Panc1 (cell line): ENCODE data around the gene TMEM238L.

Source experiments
- CTCF ChIP-seq: fragments of 450-650 bp; IDR thresholded peaks from 2 replicates; pipeline ENCODE4 v1.5.1; 2017; ENCODE audit warnings: mild to moderate bottlenecking
- POLR2AphosphoS5 ChIP-seq: IDR thresholded peaks from 2 replicates; pipeline ENCODE4 v1.6.1; 2012; ENCODE audit warnings: mild to moderate bottlenecking, low read depth, low read length, moderate library complexity
- REST ChIP-seq, 2 experiments: IDR thresholded peaks; 2 replicates each; pipeline ENCODE4 v1.6.1; 2011 to 2012; ENCODE audit warnings: low read depth in 2 of 2, control low read depth in 1 of 2, low read length in 1 of 2, mild to moderate bottlenecking in 1 of 2, moderate library complexity in 1 of 2; ENCODE audit not compliant: insufficient read depth in 1 of 2
- SIN3A ChIP-seq: IDR thresholded peaks from 2 replicates; pipeline ENCODE4 v1.6.1; 2012; ENCODE audit warnings: low read depth, mild to moderate bottlenecking, low read length, moderate library complexity, borderline replicate concordance; ENCODE audit not compliant: insufficient read depth

GRCh38 chr17:10771148-10771547 is 32.8 kb downstream of the TMEM238L start:
- TF ChIP-seq CTCF = no peak
- TF ChIP-seq REST (IDR thresholded peaks at IDR 0.05; ENCODE audit: insufficient read depth in 1 of 2, low read depth in 2 of 2, low read length in 1 of 2) = no peak
- no peak for TF ChIP-seq POLR2AphosphoS5
- TF ChIP-seq SIN3A = no peak
